NCI-H526 treated with DMSO at 0.1 percent for 48 hours (cell line): ENCODE results near the gene PARVA.
"Not testable (repeated sequence)": the region's sequence is repeated elsewhere in the genome, so short reads cannot be mapped to it uniquely, and the experiment has no call there.

ENCODE experiments used
- DNase-seq: peaks from one replicate; lab custom pipeline; 2025; lab: John Stamatoyannopoulos, UW

PARVA gene

GRCh38 chr11:12503886-12504285 lies 126.5 kb downstream of the PARVA start:
- no peak for DNase-seq

DNA sequence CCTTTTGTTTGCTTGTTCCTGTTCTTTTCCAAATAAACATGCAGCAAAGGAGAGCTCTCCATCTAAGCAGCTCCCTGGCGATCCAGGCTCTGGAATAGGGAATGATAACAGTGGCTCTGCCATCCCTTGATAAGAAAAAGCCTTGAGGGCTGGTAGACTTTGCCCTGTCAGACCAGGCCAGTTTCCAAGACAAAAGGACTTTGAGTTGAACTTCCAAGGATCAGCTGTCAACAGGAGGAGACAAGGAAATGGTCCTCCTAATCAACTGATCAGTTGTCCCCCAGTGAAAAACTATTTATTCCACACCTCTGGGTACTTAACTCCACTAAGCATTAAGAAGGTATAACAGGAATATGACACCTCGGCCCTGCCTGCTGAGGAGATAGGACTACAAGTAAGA lies 127.8 kb downstream of the PARVA start:
- no peak for DNase-seq

- no peak for DNase-seq
Measured at GRCh38 chr11:12506404-12506921, 129.1 kb downstream of the PARVA start.

GRCh38 chr11:12507391-12507790 lies 130.0 kb downstream of the PARVA start:
- no peak for DNase-seq

- DNase-seq = no peak
Measured at GRCh38 chr11:12508151-12508751, 130.9 kb downstream of the PARVA start.

DNA sequence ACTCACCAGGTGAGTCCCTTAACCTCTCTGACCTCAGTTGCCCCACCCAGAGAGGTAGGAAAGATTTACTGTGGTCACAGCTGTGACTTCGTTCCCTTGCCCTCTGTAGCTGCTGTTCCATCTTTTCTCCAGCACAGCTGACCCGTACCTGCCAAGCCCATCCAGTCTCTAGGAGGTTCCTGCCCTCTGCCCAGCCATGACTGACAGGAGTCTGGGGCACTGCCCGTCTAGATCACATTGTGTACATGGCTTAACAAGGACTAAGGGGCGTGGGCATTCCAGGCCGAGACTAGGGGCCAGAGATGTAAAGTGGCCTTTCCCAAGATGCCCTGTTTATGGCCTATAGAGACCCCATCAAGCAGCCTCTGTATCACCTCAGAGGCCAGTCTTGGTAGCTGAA lies 132.0 kb downstream of the PARVA start:
- no peak for DNase-seq

- DNase-seq = no peak
Measured at GRCh38 chr11:12512132-12512531, 134.8 kb downstream of the PARVA start.

DNA sequence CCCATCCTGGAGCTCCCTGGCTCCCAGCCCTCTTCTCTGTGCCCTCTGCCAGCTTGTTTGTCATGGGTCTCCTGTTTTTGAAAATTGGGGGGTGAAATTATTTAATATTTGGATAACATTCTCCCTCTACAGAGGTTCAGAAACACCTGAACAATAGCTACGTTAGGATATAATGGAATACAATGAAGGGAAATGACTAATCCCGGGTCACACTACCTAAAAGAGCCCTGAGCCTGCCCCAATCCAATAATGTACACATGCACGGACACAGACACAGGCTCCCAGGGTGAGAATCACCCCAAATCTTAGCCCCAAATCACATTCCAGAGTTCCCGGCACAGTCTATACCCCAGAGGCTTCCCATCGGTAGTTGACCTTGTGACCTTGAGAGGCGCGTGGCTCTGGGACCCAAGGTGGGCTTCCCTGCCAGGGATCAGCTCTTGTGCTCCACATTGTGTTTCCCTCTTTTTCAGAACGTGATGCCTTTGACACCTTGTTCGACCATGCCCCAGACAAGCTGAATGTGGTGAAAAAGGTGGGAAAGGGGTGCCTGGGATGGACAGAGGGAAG lies 135.5 kb downstream of the PARVA start:
- DNase-seq = no peak

DNA sequence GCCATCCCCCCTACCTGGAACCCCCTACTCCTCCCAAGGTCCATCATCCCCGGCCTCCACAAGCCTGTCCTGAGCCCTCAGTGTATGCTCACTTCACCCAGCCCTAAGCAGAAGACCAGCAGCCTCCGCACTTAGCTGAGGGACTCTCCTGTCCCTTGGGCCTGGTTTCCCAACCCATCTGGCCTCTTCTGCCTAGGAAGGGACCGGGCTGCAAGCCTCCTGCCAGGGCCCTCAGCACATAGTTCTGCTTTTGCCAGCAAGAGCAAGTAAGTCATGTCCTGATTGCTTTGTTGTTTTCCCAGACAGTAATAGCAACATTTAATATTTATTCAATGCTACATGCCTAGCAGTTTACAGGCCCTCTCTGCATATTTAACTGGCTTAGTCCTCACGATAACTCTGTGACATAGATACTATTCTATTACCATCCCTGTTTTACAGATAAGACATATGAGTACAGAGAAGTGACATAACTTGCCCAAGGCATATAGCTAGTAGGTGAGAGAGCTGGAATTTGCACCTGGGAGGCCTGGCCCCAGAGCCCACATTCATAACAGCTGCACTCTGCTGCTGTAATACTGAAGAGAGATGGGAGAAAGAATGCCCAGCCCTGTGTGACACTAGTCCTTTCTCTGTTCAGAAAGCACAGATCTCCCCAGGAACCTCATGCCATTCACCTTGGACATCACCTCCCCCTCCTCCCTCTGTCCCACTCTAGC lies 139.2 kb downstream of the PARVA start:
- DNase-seq = no peak

DNA sequence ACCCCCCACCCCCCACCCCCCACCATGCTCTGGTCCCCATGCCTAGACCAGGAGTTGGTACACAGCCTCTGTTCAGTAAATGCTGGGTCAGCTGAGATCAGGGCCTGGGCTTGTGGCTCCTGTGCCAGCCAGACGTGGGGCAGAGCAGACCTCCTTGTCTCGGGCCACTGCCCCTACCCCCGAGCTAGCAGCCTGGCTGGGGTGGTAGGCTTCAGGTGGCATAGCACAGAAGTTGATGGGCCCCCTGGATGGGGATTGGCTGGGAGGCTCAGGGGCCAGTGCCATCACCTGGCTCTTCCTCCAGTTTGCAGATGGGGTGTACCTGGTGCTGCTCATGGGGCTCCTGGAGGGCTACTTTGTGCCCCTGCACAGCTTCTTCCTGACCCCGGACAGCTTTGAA lies 139.9 kb downstream of the PARVA start:
- no peak for DNase-seq

GRCh38 chr11:12517741-12518140 lies 140.4 kb downstream of the PARVA start:
- no peak for DNase-seq

DNA sequence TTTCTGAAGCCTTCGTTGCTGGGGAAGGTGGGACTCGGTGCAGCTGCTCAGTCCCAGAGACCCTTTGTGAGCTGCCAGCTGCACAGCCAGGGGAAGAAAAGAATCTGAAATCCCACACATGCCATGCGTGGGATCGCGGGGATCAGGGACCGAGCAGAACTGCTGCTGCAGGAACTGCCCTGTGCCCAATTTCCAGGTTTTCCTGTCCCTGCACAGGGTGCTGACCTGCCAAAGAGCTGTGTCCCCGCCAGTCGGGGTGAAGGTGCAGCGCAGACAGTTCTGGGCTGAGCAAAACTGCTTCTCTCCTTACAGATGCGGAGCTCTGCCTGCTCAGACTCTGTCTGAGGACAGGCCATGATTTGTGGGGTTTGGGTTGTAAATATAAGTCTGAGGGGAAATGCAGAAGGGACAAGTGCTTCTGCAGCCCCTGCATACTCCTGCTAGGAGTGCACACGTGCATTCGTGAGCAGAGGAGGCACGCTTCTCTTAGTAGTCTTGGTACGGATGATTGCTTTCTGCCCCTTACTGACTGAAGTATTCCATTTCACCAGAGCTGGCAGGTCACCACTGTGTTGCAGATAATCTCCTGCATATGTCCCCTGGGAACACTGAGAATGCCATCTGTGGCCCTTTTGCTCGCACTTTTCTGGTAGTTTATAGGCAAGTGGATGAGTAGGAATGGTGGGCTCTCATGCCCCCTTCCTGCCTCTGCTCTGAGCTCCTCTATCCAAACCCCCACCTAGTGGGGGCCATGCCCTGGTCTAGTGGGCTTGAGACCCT lies 141.4 kb downstream of the PARVA start:
- no peak for DNase-seq

GRCh38 chr11:12520054-12520453 lies 142.7 kb downstream of the PARVA start:
- DNase-seq = no peak

GRCh38 chr11:12520576-12520975 lies 143.2 kb downstream of the PARVA start:
- DNase-seq = not testable (repeated sequence)

DNA sequence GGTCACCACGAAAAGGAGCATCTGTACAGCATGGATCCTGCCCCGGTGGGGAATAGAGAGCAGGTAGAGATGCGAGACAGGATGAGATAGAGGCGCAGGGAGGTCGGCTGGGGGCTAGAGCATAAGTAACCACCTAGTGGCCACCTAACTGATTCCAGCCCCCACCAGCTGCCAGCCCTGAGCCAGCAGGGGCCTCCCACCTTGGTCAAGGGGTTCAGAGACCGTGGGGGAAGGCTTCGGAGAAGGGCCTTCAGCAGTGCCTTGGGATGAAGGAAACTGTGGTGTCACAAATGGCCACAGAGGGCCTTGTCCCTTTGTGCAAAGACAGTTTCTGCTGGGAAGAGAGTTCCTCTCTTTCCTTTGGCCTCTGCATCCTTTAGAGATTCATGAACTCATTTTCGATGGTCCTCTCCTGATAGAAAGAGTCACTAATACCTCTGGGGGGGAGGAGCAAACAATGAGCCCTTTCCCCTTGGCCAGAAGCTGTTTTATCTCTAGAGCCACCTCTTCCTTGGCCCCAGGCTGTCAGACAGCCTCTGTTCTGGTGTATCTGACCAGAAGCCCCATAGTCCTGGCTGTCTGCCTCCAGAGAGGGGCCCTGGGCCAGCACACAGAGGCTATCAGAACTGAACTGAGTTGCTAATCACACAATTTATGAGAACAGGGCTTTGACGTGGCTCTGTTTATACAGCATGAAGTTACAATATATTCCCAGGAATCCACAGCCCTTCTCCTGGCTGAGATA lies 146.0 kb downstream of the PARVA start:
- DNase-seq = no peak

GRCh38 chr11:12524865-12525264 lies 147.5 kb downstream of the PARVA start:
- DNase-seq = no peak

- DNase-seq = no peak
Measured at GRCh38 chr11:12525466-12526055, 148.2 kb downstream of the PARVA start.

- DNase-seq = no peak
Measured at GRCh38 chr11:12526789-12527188, 149.4 kb downstream of the PARVA start.

DNA sequence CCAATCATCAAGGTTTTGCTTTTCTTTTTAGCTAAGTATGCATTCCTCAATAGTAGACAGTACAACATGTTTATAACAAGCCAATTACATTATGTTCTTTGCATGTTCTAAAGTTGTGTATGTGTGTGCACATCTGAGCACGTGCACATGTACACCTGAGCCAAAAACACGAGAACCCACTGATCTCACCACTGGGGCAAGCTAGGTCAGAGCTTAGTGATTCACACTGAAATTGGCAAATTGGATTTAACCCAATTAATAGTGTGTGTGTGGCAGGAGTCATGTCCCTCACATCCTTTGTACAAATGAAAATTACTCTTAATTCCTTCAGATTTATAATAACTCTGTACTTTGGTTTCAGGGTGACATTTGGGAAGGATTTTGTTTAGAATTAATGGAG lies 151.1 kb downstream of the PARVA start:
- no peak for DNase-seq

GRCh38 chr11:12529041-12529440 lies 151.7 kb downstream of the PARVA start:
- DNase-seq = no peak

- no peak for DNase-seq
Measured at GRCh38 chr11:12529793-12530192, 152.4 kb downstream of the PARVA start.
